Mesodermal cell (in vitro differentiated cells): ENCODE results near the gene IL1RAPL1.
A peak's percentile ranks its signal among the peaks of the same experiment; 100 is the strongest.

Experiments
- H3K27ac ChIP-seq: 2 replicates; pipeline ENCODE4 v1.7.0; 2013; ENCODE audit warnings: mild to moderate bottlenecking, low read depth, low read length, moderate library complexity; ENCODE audit not compliant: severe bottlenecking
- H3K36me3 ChIP-seq: 2 replicates; pipeline ENCODE4 v1.7.1; 2013; ENCODE audit warnings: mild to moderate bottlenecking, low read length, moderate library complexity; ENCODE audit not compliant: control insufficient read depth, insufficient read depth
- H3K4me1 ChIP-seq: one replicate; pipeline ENCODE4 v1.7.1; 2013; ENCODE audit warnings: mild to moderate bottlenecking, low read length; ENCODE audit not compliant: insufficient read depth, control insufficient read depth, poor library complexity, severe bottlenecking
- H3K4me3 ChIP-seq: 2 replicates; pipeline ENCODE4 v1.7.0; 2013; ENCODE audit warnings: low read length, control low read depth, mild to moderate bottlenecking; ENCODE audit not compliant: insufficient read depth, poor library complexity, severe bottlenecking; ENCODE audit errors: extremely low read depth
- H3K9me3 ChIP-seq: 2 replicates; pipeline ENCODE4 v1.7.1; 2013; ENCODE audit warnings: mild to moderate bottlenecking, low read length, moderate library complexity; ENCODE audit not compliant: control insufficient read depth
- WGBS, 2 experiments: methylation state at CpG; one replicate each; pipeline ENCODE4 v1.1.5; 2013; ENCODE audit warnings: missing lambda C conversion rate in 2 of 2; ENCODE audit not compliant: insufficient coverage in 2 of 2; 5-methylcytosine and 5-hydroxymethylcytosine counted together

The IL1RAPL1 gene

GRCh38 chrX:28586286-28586685 is 960 bp upstream of the IL1RAPL1 start:
- Histone ChIP-seq H3K36me3 (no peaks in the 10 kb centered on the region), H3K9me3 (no peaks in the 10 kb centered on the region), H3K4me3 (peak overlapping the region; percentile 32), H3K4me1 (no peaks in the 10 kb centered on the region), H3K27ac (no peak overlapping the region)
- no CpG with 5 or more reads among the region's 9 CpGs for WGBS, 2 experiments

GRCh38 chrX:28589046-28589445 is 1.8 kb downstream of the IL1RAPL1 start:
- no peaks in the 10 kb centered on the region for H3K36me3 ChIP-seq
- H3K4me3 ChIP-seq = no peak overlapping the region
- H3K9me3 ChIP-seq = no peaks in the 10 kb centered on the region
- H3K4me1 ChIP-seq = peaks cover 4% of the 10 kb centered on the region
- no peak overlapping the region for H3K27ac ChIP-seq
- no CpG with 5 or more reads among the region's 5 CpGs for WGBS, 2 experiments

- no CpG with 5 or more reads among the region's 2 CpGs for WGBS, 2 experiments
- no peak overlapping the region for H3K4me3 ChIP-seq
Measured at GRCh38 chrX:28590396-28590795, 3.1 kb downstream of the IL1RAPL1 start.

GRCh38 chrX:28591542-28591941 is 4.3 kb downstream of the IL1RAPL1 start:
- Histone ChIP-seq H3K27ac (no peak overlapping the region), H3K4me3 (no peak overlapping the region), H3K9me3 (no peaks in the 10 kb centered on the region), H3K4me1 (peaks cover 4% of the 10 kb centered on the region), H3K36me3 (no peaks in the 10 kb centered on the region)
- no CpG with 5 or more reads among the region's 7 CpGs for WGBS, 2 experiments

More at GRCh38 chrX:28590396-28590795, 3.1 kb downstream of the IL1RAPL1 start:
- Histone ChIP-seq H3K4me1 (peaks cover 4% of the 10 kb centered on the region), H3K9me3 (no peaks in the 10 kb centered on the region), H3K36me3 (no peaks in the 10 kb centered on the region), H3K27ac (no peak overlapping the region)

GRCh38 chrX:28595346-28595745 is 8.1 kb downstream of the IL1RAPL1 start:
- Histone ChIP-seq H3K9me3 (no peaks in the 10 kb centered on the region), H3K4me1 (peaks cover 4% of the 10 kb centered on the region), H3K4me3 (no peak overlapping the region), H3K36me3 (no peaks in the 10 kb centered on the region), H3K27ac (no peak overlapping the region)
- WGBS, 2 experiments = no CpG with 5 or more reads among the region's 3 CpGs

- no peak overlapping the region for H3K27ac ChIP-seq
- WGBS, 2 experiments = 100% methylated on average over 1 of the region's 6 CpGs; no CpG with 5 or more reads in 1 of the 2 experiments
- no peak overlapping the region for H3K4me3 ChIP-seq
- no peaks in the 10 kb centered on the region for H3K9me3 ChIP-seq
- no peaks in the 10 kb centered on the region for H3K36me3 ChIP-seq
- no peaks in the 10 kb centered on the region for H3K4me1 ChIP-seq
Measured at GRCh38 chrX:28599957-28600356, 12.7 kb downstream of the IL1RAPL1 start.

- Histone ChIP-seq H3K9me3 (no peaks in the 10 kb centered on the region), H3K4me1 (no peaks in the 10 kb centered on the region), H3K27ac (no peak overlapping the region), H3K36me3 (no peaks in the 10 kb centered on the region), H3K4me3 (no peak overlapping the region)
- no CpG with 5 or more reads among the region's 2 CpGs for WGBS, 2 experiments
Measured at GRCh38 chrX:28609003-28609402, 21.8 kb downstream of the IL1RAPL1 start.

GRCh38 chrX:28609917-28610613 is 22.8 kb downstream of the IL1RAPL1 start:
- WGBS, 2 experiments = no CpG with 5 or more reads among the region's 5 CpGs
- no peaks in the 10 kb centered on the region for H3K4me1 ChIP-seq
- H3K27ac ChIP-seq = no peak overlapping the region
- H3K4me3 ChIP-seq = no peak overlapping the region
- no peaks in the 10 kb centered on the region for H3K9me3 ChIP-seq
- no peaks in the 10 kb centered on the region for H3K36me3 ChIP-seq

GRCh38 chrX:28610746-28611145 is 23.5 kb downstream of the IL1RAPL1 start:
- no peak overlapping the region for H3K27ac ChIP-seq
- H3K4me3 ChIP-seq = no peak overlapping the region
- H3K36me3 ChIP-seq = no peaks in the 10 kb centered on the region
- no peaks in the 10 kb centered on the region for H3K9me3 ChIP-seq
- 100% methylated on average over 1 of the region's 4 CpGs; no CpG with 5 or more reads in 1 of the 2 experiments for WGBS, 2 experiments
- no peaks in the 10 kb centered on the region for H3K4me1 ChIP-seq

GRCh38 chrX:28613558-28613957 is 26.3 kb downstream of the IL1RAPL1 start:
- WGBS, 2 experiments = 80% methylated on average over 1 of the region's 1 CpG; no CpG with 5 or more reads in 1 of the 2 experiments
- no peaks in the 10 kb centered on the region for H3K36me3 ChIP-seq
- H3K27ac ChIP-seq = no peak overlapping the region
- no peaks in the 10 kb centered on the region for H3K9me3 ChIP-seq
- no peak overlapping the region for H3K4me3 ChIP-seq
- no peaks in the 10 kb centered on the region for H3K4me1 ChIP-seq

GRCh38 chrX:28625223-28625622 is 38.0 kb downstream of the IL1RAPL1 start:
- Histone ChIP-seq H3K27ac (no peak overlapping the region), H3K4me1 (no peaks in the 10 kb centered on the region), H3K9me3 (no peaks in the 10 kb centered on the region), H3K4me3 (no peak overlapping the region), H3K36me3 (no peaks in the 10 kb centered on the region)
- 0% methylated on average over 1 of the region's 2 CpGs; no CpG with 5 or more reads in 1 of the 2 experiments for WGBS, 2 experiments
